Type B pancreatic cell (in vitro differentiated cells): ENCODE data around the gene FRMD4A. TPM values are rescaled to one million over a fixed set of nuclear protein-coding genes. Genes with fewer than 3 reads are reported as not detected.
"Not testable (repeated sequence)": the region's sequence is repeated elsewhere in the genome, so short reads cannot be mapped to it uniquely, and the experiment has no call there.

ENCODE experiments used
- DNase-seq: peaks from one replicate; pipeline ENCODE4 v3.0.0; 2021; ENCODE audit warnings: mixed read lengths; ENCODE audit not compliant: unreplicated experiment; ENCODE audit errors: extremely low spot score
- H3K27ac Mint-ChIP-seq: 2 replicates; pipeline ENCODE4 v1.8.0; 2021; ENCODE audit warnings: mild to moderate bottlenecking, mixed read lengths
- H3K27me3 Mint-ChIP-seq: 2 replicates; pipeline ENCODE4 v1.8.0; 2021; ENCODE audit warnings: mixed read lengths
- H3K36me3 Mint-ChIP-seq: 2 replicates; pipeline ENCODE4 v1.8.0; 2021; ENCODE audit warnings: mixed read lengths
- H3K4me1 Mint-ChIP-seq: one replicate; pipeline ENCODE4 v1.8.0; 2021; ENCODE audit warnings: mixed read lengths; ENCODE audit not compliant: unreplicated experiment
- H3K4me3 Mint-ChIP-seq: 2 replicates; pipeline ENCODE4 v1.8.0; 2021; ENCODE audit warnings: mild to moderate bottlenecking, mixed read lengths
- H3K9me3 Mint-ChIP-seq: 2 replicates; pipeline ENCODE4 v1.8.0; 2021; ENCODE audit warnings: mixed read lengths
- CTCF ChIP-seq: fragments of 200-600 bp; sonication (generic); conservative IDR thresholded peaks from 2 replicates; pipeline ENCODE4 v1.5.0; 2021; ENCODE audit warnings: antibody characterized with exemption, mild to moderate bottlenecking
- total RNA-seq: library from RNA; stranded (reverse); gene quantifications from 2 replicates; pipeline ENCODE4 v1.2.1, GENCODE V29; 2021; ENCODE audit warnings: low replicate concordance

FRMD4A gene
- total RNA-seq, 1 donor from 2014 or later, result 88.9 TPM

- Mint-ChIP-seq H3K27ac (no peak overlapping the region), H3K4me3 (no peak overlapping the region), H3K4me1 (no peaks in the 10 kb centered on the region), H3K36me3 (no peaks in the 10 kb centered on the region), H3K27me3 (peaks cover 9% of the 10 kb centered on the region), H3K9me3 (no peaks in the 10 kb centered on the region)
- no peak for TF ChIP-seq CTCF
- no peak for DNase-seq
Measured at GRCh38 chr10:14146025-14146424, 184.7 kb downstream of the FRMD4A start.

- Mint-ChIP-seq H3K27me3 (peaks cover 6% of the 10 kb centered on the region), H3K4me1 (no peaks in the 10 kb centered on the region), H3K4me3 (no peak overlapping the region), H3K9me3 (no peaks in the 10 kb centered on the region), H3K36me3 (peaks cover 4% of the 10 kb centered on the region), H3K27ac (no peak overlapping the region)
- DNase-seq, result no peak
- no peak for TF ChIP-seq CTCF
Measured at GRCh38 chr10:14144451-14144850, 186.3 kb downstream of the FRMD4A start.

- TF ChIP-seq CTCF, result no peak
- no peak for DNase-seq
- H3K27ac Mint-ChIP-seq, result no peak overlapping the region
- H3K27me3 Mint-ChIP-seq, result peaks cover 6% of the 10 kb centered on the region
- no peaks in the 10 kb centered on the region for H3K4me1 Mint-ChIP-seq
- no peak overlapping the region for H3K4me3 Mint-ChIP-seq
- H3K9me3 Mint-ChIP-seq, result no peaks in the 10 kb centered on the region
- H3K36me3 Mint-ChIP-seq, result peaks cover 4% of the 10 kb centered on the region
Measured at GRCh38 chr10:14142606-14143250, 188.0 kb downstream of the FRMD4A start.

- peaks cover 6% of the 10 kb centered on the region for H3K27me3 Mint-ChIP-seq
- H3K36me3 Mint-ChIP-seq, result peaks cover 4% of the 10 kb centered on the region
- no peaks in the 10 kb centered on the region for H3K9me3 Mint-ChIP-seq
- H3K4me1 Mint-ChIP-seq, result no peaks in the 10 kb centered on the region
- TF ChIP-seq CTCF, result no peak
- no peak for DNase-seq
- H3K4me3 Mint-ChIP-seq, result no peak overlapping the region
- H3K27ac Mint-ChIP-seq, result no peak overlapping the region
Measured at GRCh38 chr10:14141283-14141682, 189.4 kb downstream of the FRMD4A start.

- H3K27me3 Mint-ChIP-seq, result peaks cover 6% of the 10 kb centered on the region
Measured at GRCh38 chr10:14137391-14137790, 193.3 kb downstream of the FRMD4A start.

GRCh38 chr10:14135196-14135595 lies 195.5 kb downstream of the FRMD4A start:
- H3K4me1 Mint-ChIP-seq, H3K9me3 Mint-ChIP-seq, DNase-seq, H3K36me3 Mint-ChIP-seq, H3K4me3 Mint-ChIP-seq, H3K27me3 Mint-ChIP-seq, H3K27ac Mint-ChIP-seq: not testable (repeated sequence)

More at GRCh38 chr10:14137391-14137790, 193.3 kb downstream of the FRMD4A start:
- TF ChIP-seq CTCF, result no peak
- no peak for DNase-seq
- Mint-ChIP-seq H3K9me3 (no peaks in the 10 kb centered on the region), H3K4me1 (no peaks in the 10 kb centered on the region), H3K4me3 (no peak overlapping the region), H3K27ac (no peak overlapping the region), H3K36me3 (peaks cover 7% of the 10 kb centered on the region)
